Pulmonary artery endothelial cell (primary cell): ENCODE measurements around the gene BLOC1S6. TPM values are rescaled to one million over a fixed set of nuclear protein-coding genes. Genes with fewer than 3 reads are reported as not detected.
A peak's percentile ranks its signal among the peaks of the same experiment; 100 is the strongest.

Source experiments
- DNase-seq: peaks from one replicate; pipeline ENCODE4 v3.0.0-alpha.2; 2011; ENCODE audit warnings: low read depth, low spot score
- total RNA-seq: library from RNA; depleted of rRNA; stranded (reverse); fragments of >200 nt; gene quantifications from 2 replicates; pipeline ENCODE4 v1.2.3, GENCODE V29; 2014

Gene BLOC1S6
- total RNA-seq: 58.0 and 62.2 TPM in 2 replicates

GRCh38 chr15:45587095-45587862, at the start of gene BLOC1S6:
BLOC1S6 (plus strand) TSS chr15:45587379; CDS start chr15:45587444, 65 bp downstream.
- DNase-seq: peak; percentile 66

- no peak for DNase-seq
Measured at GRCh38 chr15:45539680-45540079, 47.5 kb upstream of the BLOC1S6 start.

GRCh38 chr15:45540531-45540930, 46.6 kb upstream of the BLOC1S6 start:
- no peak for DNase-seq

GRCh38 chr15:45543051-45543450, 44.1 kb upstream of the BLOC1S6 start:
- no peak for DNase-seq

- DNase-seq: no peak
Measured at GRCh38 chr15:45544266-45545023, 42.7 kb upstream of the BLOC1S6 start.

- no peak for DNase-seq
Measured at GRCh38 chr15:45546789-45547188, 40.4 kb upstream of the BLOC1S6 start.

GRCh38 chr15:45548753-45549520, 38.2 kb upstream of the BLOC1S6 start:
- DNase-seq: no peak

- no peak for DNase-seq
Measured at GRCh38 chr15:45549541-45550220, 37.5 kb upstream of the BLOC1S6 start.

GRCh38 chr15:45550436-45550835, 36.7 kb upstream of the BLOC1S6 start:
- DNase-seq: no peak

GRCh38 chr15:45551676-45552075, 35.5 kb upstream of the BLOC1S6 start:
- no peak for DNase-seq

- DNase-seq: no peak
Measured at GRCh38 chr15:45555934-45556608, 31.1 kb upstream of the BLOC1S6 start.

GRCh38 chr15:45572617-45573016, 14.6 kb upstream of the BLOC1S6 start:
- no peak for DNase-seq

GRCh38 chr15:45573961-45574629, 13.1 kb upstream of the BLOC1S6 start:
- no peak for DNase-seq

- no peak for DNase-seq
Measured at GRCh38 chr15:45581919-45582318, 5.3 kb upstream of the BLOC1S6 start.

GRCh38 chr15:45583731-45584639, 3.2 kb upstream of the BLOC1S6 start:
- no peak for DNase-seq

GRCh38 chr15:45585069-45585791, 1.9 kb upstream of the BLOC1S6 start:
- no peak for DNase-seq

GRCh38 chr15:45586125-45586524, 1.1 kb upstream of the BLOC1S6 start:
- DNase-seq: no peak

- DNase-seq: no peak
Measured at GRCh38 chr15:45586601-45587094, 531 bp upstream of the BLOC1S6 start.

- DNase-seq: no peak
Measured at GRCh38 chr15:45587863-45588170, 638 bp downstream of the BLOC1S6 start.
